ENCODE data around the gene CCR2. TPM values are rescaled to one million over a fixed set of nuclear protein-coding genes. Genes with fewer than 3 reads are reported as not detected.

Gene CCR2
- total RNA-seq, 3 donors from 2014 or later, result 1.2 to 3.4 (median 2.2) TPM

DNA sequence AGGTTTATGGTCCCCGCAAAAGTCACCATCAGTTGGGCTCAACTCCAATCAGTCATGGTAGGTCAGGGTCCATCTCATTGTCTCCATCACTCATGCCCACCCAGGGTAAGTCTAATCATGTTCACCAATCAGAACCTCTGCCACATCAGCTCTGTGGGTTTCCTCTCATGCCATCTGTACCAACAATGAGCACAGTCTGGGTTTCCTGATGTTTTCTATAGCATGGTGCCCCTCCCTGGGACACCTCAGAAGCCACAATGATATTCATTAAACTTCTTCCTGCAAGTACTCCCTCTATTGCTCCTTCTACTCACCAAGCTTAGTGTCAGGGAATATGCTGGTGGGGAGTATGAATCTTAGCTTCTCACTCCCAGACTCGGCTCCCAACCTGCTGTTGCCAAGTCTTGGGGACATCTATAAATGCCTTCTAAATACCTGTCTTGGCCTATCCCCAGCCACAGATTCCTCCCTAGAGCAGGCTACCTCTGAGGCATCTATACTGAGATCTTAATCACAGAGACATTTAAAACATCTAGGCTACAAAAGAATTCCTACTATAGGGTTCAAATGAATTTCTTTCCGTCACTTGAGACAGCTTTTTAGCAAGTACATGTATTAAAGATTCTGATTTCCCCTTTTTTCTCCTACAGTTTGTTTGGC is 5.0 kb upstream of the CCR2 start:
- DNase-seq, result no peak
- Histone ChIP-seq H3K36me3 (ENCODE audit: low read depth) (no peaks in the 10 kb centered on the region), H3K4me1 (ENCODE audit: low read depth) (no peaks in the 10 kb centered on the region), H3K9me3 (no peaks in the 10 kb centered on the region), H3K4me3 (no peak overlapping the region)
- no peak for ATAC-seq
- intact Hi-C loops (cut with DNase I, micrococcal nuclease), result no loop called here
- TF ChIP-seq CTCF (IDR thresholded peaks at IDR 0.05), result no peak

DNA sequence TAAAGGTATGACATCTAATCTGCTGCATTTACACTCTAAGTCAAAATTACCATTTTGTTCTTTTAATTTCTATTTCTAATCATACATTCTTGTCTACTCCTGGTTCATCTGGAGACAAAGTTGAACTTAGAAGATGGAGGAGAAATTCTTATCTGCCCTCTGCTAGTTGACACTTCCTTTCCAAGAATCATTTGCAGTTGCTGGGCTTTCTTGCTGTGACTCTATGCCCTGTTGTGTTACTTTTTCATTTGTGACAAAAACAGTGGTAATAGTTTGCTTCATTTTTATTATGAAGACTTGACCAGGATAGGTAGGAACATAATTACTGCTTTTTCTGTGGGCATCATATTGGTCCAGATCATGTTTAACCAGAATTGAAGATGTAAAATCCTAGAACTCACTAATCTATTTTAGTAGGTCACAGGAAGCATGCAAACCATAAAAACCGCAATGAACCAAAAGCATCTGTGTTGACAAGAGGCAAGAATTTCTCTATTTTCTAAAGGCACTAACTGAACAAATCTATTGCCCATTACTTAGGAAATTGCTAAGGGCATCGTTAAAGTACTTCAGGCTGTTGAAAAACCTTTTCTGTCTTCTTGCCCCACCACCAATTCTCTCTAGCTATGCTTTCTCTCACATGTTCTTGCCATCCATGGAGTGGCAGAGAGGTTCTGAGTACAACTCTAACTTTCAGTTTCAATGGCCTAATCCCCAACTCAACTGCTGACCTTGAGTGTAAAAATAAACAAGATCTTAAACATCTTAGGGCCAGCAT is 4.2 kb upstream of the CCR2 start:
- H3K4me1 ChIP-seq (ENCODE audit: low read depth), result no peaks in the 10 kb centered on the region
- no peak overlapping the region for H3K4me3 ChIP-seq
- DNase-seq (no peak), ATAC-seq (peak; percentile 49)
- intact Hi-C loops (cut with DNase I, micrococcal nuclease), result no loop called here
- no peaks in the 10 kb centered on the region for H3K36me3 ChIP-seq (ENCODE audit: low read depth)
- H3K9me3 ChIP-seq, result no peaks in the 10 kb centered on the region
- TF ChIP-seq CTCF (IDR thresholded peaks at IDR 0.05), result no peak

DNA sequence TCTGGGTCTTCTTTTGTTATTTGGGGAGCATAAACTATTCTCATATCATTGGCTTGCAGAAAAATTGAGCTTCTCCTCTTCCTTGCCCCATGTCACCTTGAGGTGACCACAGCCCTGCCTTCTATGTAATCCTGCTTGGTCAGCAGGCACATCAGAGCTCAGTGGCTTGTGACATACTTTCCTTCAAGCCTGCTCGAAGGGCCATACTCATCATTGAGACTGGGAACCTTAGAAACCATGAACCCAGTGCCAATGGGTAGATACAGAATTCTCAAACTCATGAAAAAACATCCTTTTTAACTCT is 3.7 kb upstream of the CCR2 start:
- Histone ChIP-seq H3K4me1 (ENCODE audit: low read depth) (no peaks in the 10 kb centered on the region), H3K4me3 (no peak overlapping the region), H3K36me3 (ENCODE audit: low read depth) (no peaks in the 10 kb centered on the region), H3K9me3 (no peaks in the 10 kb centered on the region)
- no peak for TF ChIP-seq CTCF (IDR thresholded peaks at IDR 0.05)
- intact Hi-C loops (cut with DNase I, micrococcal nuclease), result no loop called here
- peak; percentile 11 for ATAC-seq
- no peak for DNase-seq

DNA sequence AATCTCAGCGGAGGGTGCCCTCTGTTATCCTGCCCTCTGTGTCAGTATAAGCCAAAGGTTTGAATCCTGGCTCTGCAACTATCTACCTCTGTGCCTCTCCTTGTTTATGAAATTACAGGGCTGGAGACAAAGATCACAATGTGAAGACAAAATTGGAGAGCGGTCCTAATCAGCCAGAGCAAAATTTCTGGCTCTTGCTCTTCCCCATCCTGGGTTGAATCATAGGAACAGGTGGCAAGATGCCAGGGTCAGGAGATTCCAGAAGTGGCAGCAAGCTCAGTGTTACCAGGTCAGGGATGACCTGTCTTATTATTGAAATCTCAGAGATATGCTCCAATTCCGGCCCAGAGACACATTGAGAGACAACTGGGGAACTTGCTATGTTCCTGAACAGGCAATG is 2.3 kb upstream of the CCR2 start:
- no peaks in the 10 kb centered on the region for H3K4me1 ChIP-seq (ENCODE audit: low read depth)
- H3K36me3 ChIP-seq (ENCODE audit: low read depth), result no peaks in the 10 kb centered on the region
- no peak overlapping the region for H3K4me3 ChIP-seq
- intact Hi-C loops (cut with DNase I, micrococcal nuclease), result no loop called here
- TF ChIP-seq CTCF (IDR thresholded peaks at IDR 0.05), result no peak
- DNase-seq (no peak), ATAC-seq (no peak)
- no peaks in the 10 kb centered on the region for H3K9me3 ChIP-seq

DNA sequence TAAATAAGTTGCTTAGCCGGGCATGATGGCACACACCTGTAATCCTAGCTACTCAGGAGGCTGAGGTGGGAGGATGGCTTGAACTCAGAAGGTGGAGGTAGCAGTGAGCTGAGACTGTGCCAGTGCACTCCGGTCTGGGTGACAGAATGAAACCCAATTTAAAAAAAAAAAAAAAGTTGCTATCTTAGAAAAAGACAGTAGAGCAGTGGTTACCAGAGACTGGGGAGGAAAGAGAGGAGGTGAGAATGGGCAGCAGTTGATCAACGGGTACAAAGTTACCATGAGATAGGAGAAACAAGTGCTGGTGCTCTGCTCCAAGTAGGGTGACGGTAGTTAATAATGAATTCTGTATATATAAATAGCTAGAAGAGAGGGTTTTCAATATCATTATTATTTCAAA is 821 bp upstream of the CCR2 start:
- no peak for ATAC-seq
- no peak for TF ChIP-seq CTCF (IDR thresholded peaks at IDR 0.05)
- intact Hi-C loops (cut with DNase I, micrococcal nuclease), result no loop called here
- Histone ChIP-seq H3K36me3 (ENCODE audit: low read depth) (no peaks in the 10 kb centered on the region), H3K9me3 (no peaks in the 10 kb centered on the region), H3K4me3 (no peak overlapping the region), H3K4me1 (ENCODE audit: low read depth) (no peaks in the 10 kb centered on the region)
- no peak for DNase-seq
